HG03045 (cell line): ENCODE results near the gene RAB31.

Experiments
- ATAC-seq: cut with Tn5 transposase; IDR thresholded peaks from one replicate; pipeline ENCODE4 v1.9.1; 2021; ENCODE audit warnings: mild to moderate bottlenecking, moderate library complexity; ENCODE audit not compliant: unreplicated experiment

RAB31 gene

DNA sequence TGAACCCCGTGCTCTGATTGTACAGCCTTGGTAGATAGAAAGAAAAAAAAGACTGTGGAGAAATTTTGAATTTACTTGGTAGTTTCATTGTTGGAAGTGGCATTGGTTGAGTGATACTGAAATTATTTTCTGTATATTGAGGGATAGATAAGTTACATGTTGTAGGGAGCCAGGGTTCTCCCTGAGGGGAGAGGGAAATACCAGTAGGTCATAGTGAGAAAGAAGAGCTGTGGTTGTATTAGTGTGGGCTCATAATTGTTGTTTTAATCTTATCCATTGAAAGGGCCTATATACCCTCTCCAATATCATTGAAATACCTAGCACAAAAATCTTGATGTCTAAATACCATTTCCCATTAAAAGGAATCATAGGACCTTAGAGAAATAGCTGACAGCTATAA, 16.9 kb upstream of the RAB31 start:
- no peak for ATAC-seq

DNA sequence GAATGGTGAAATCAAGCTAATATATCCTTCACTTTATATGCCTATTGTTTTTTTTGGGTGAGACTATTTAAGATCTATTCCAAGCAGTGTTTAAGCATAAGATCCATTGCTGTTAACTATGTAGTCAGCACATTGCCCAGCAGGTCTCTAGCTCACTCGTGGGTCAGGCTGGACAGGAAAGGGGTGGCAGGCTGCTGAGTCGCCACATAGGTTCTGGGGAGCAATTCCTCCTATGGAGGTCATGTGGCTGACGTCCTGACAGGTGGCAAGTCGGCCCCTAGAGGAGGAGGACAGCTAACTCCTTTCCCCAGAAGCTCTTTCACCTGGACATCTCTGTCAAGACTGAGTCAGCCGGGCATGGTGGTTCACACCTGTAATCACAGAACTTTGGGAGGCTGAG, 13.9 kb upstream of the RAB31 start:
- ATAC-seq: no peak

DNA sequence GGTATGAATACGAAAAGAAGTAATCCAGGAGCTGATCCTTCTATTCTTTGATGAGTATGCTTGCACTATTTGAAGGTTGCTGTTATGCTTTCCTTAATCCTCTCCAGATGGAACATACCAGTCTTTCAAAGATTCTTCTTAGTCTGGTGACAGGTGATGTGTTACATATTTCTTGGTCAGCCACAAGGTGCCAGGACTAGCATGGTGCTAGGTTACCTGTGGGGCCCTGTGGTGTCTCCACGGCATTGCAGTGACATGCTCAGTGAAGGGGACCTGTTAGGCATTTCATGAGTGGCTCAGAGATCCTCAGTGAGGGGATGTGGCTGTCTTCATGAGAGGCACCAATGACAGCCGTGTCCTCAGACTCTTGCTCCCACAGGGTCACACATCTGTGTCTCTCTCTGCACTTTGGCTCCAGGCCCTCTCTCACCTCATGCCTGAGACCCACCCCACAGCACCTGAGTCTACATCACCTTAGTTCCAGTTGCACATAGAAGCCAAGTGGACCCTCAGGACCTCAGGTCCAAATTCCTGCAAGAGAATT, 13.1 kb upstream of the RAB31 start:
- ATAC-seq: no peak

DNA sequence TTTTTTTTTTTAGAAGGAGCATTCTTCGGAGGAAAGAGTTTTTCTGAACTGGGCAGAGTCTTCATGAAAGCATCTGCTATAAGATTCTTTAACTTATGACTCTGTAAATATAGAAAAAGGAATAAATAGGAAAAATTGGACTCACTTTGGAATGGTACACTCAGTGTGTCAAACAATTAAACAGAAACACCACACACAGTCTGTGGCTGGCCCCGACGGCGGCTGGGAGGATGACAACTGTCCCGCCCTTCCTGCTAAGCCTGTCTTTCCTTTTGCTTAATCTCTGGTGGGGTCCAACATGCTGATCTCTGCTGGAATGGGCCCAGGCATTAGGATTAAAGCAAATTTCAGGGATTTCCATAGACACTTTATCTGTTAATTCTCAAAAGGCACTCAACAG, 12.5 kb upstream of the RAB31 start:
- no peak for ATAC-seq

DNA sequence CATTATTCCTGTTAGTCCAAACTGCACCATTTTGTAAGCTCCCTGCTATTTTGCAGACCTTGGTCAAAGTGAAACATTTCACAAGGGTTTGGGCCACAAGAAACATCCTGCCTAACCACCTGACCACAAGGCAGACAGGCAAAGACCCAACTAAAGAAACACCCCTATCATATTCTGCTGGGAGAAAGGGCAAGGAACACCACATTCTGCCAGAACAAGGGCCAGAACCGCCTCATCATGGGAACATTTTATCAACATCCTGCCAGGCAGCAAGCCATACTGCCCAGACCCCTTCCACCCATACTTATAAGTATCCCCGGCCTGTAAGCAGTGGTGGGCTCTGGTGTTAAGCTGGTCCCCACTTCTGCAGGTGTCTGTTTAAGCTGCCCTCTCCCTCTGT, 12.0 kb upstream of the RAB31 start:
- ATAC-seq: no peak

DNA sequence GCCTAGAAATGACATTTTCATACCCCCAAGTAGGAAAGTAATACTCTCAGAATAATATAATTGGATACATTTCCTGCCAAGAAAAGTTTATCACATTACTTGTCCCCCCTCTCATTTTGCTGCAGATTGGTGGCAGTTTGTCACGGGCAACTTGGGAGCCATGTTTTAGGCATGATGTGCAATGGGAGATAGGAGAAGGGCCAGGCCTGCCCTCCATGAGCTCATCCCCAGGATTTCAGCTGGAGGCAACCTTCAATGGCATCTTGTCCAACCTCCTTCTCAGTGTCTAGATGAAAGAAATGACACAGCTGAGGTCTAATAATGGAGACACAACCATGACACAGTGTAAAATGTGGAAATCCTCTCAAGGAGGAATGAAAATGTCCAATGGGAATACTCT, 11.4 kb upstream of the RAB31 start:
- no peak for ATAC-seq

DNA sequence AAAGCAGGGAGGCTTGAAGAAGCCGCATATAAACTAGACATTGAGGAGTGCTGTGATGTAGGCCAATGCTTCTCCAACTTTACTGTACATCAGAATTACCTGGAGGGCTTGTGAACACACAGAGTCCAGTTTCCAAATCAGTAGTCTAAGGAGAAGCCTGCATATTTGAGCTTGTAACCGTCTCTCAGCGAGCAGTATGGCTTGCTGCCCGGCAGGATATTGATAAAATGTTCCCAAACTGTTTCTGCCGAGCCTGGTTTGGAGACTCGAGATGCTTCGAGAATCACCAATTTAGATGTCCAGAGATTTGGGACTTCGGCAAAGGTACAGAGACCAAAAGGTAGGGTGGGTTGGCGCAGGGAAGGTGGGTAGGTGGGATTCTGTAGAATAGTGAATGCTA, 11.0 kb upstream of the RAB31 start:
- ATAC-seq: no peak

DNA sequence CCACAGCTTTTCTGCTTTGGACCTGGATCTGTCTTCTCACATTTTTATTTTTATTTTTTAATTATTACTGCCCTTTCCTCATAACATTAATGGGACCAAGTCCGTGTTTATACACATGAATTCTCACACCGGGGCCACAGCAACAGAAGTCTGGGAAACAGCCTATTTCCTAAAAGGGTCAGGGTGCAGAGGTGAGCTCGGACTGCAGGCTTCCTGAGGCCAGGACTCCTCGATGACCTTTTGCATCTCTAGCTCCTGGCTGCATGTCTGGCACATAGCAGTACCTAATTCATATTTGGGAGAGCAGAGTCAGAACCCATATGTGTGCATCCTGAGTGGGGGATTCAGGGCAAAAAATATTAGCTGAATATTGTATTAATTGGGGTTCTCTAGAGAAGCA, 9.6 kb upstream of the RAB31 start:
- ATAC-seq: no peak

DNA sequence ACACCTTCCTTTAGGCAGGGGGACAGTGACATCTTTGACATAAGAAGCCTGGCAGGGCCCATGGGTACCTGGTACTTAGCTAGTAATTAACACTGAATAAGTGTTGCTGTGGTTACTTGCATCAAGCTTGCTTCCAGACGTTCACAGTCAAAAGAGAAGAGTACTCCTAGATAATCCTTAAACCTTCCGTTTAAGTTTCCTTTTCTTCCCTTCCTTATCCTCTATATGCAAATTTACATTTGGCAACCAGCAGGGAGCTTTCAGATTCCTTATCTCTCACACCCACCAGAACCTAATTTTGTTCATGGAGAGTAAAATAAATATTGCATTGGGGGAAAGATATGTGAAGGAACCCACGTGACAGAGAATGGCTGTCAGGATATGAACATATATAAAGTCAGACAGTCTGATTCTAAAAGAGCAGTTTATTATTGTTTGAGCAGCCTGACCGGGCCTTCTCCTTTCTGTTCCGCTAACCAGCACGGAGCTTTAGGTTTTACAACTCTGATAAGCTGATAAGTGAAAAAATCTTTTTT, 7.8 kb upstream of the RAB31 start:
- ATAC-seq: no peak

DNA sequence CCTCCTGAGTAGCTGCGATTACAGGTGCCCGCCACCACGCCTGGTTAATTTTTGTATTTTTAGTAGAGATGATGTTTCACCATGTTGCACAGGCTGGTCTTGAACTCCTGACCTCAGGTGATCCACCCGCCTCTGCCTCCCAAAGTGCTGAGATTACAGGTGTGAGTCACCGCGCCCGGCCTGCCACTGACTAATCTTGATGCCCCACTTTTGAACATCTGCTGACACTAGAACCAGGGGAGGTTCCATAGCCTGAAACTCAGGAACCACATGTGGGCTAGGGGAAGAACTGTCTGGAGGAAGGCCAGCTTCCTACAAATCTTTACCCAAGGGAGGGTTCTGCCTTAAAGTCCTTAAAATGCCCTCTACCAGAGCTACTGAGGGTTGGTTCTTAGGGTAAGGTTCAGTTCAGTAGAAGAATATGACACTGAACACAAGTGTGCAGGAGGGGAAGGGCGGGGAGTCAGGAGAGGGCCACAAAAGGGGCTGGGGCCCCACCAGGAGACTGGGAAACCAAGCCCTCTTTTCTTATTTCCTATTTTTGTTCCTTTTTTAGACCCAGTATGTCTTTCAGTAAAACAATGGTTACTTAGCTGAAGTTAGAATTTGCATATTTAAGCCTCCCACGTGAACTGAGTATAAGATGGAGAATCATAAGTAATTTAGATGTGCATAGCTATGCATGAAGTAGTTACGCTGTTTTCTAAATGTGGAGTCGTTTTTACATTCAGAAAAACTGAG, 6.3 kb upstream of the RAB31 start:
- no peak for ATAC-seq

DNA sequence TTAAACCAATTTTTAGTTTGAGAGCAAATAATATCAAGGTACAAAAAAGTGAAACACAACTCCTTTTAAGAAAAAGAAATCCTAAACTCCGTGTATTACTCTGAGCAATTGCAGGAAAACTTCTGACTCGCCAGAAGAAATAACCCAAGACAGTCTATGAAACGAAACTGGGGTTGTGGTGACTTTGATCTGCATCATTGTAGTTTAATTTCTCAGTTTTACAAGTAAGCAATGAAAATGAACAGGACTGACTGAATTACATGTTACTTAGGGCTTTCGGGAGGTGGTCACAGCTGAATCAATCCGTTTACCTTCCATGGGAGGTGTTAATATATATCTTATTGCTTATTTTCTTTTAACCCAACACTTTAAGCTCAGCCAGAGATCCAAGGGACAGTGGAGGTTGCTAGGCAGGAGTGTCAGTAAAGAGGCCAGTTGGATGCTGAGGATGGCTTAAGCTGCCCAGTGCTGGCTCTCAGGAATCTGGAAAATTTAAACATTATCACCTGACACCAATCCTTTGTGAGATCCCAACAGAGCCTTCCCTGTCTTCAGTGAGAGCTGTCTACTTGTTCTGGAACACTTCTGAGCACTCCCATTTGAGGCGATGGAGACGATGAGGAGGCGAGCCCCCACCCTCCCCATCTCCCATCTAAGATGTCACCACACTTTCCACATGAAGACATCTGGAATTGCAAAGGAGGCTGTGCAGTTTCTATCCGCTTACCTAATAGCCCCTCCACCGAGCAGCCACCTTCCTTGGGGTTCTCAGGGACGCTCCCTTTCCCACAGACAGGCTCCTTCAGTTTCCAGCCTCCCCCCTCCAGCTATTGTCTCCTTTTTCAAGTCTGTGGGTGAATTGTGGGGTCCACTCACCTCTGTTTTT, 3.6 kb upstream of the RAB31 start:
- ATAC-seq: no peak

DNA sequence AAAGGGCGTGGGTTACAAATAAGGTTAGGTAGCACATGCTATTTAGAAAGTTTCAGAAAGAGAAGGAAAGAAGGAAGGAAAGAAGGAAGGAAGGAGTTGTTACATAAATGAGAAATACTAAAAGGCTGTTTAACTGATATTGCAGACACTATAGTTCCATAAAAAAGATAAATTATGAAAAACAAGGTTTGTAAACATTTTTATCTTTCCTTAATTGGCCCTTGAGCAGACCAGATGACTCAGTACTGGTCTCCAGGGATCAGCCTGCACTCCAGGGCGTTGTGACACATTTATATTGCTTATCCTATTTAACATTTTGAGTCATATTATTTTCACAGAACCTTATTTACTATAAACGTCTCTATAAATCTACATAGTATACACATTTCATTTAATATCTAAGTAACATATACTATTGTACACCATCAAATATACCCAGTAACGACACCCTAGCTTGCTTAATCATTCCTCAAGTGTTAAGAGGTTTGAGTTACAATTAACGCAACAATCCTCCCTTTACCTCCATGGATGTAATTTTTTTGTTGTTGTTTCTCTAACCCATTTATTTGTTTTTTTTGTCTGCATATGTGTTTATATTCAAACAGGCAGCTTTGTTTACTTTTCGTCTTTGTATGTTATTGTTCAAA, 2.8 kb upstream of the RAB31 start:
- ATAC-seq: no peak

DNA sequence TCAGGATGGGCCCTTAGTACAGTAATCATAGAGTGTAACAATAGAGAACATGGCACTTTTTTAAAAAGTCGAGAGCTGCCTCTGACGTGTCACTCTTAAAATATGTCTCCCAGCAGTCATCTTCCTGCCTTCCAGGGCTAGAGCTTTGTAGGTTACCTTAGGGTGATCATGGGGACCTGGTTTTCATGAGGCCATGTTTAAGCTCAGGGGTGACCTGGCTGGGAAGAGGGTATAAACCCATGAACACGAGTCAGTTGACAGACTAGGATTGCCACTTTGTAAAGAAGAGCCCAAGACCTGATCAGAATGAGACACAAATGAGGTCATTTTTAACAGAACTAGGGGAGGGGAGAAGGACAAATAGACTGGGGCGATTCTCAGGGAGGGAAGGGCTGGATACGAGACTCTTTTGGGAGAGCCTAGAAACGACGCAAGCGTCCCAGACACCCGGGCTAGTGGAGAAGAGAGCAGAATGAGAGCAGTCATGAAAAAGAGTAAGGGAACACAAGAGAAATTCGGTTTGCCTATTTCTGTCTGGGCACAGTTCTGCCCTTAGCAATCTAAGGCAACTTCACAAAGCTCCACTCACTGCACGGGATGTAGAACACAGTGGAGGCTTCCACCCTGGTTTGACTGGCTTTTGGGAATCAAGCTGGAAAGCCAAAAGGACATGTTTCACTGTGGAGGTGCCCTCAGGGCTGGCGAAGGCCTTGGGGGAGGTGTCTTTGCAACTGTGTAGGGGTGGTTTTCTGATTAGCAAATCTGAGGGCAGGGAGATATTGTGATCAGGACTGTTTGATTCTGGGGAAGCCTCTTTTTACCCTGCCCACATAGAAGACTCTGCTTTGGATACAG, 1.8 kb upstream of the RAB31 start:
- no peak for ATAC-seq

DNA sequence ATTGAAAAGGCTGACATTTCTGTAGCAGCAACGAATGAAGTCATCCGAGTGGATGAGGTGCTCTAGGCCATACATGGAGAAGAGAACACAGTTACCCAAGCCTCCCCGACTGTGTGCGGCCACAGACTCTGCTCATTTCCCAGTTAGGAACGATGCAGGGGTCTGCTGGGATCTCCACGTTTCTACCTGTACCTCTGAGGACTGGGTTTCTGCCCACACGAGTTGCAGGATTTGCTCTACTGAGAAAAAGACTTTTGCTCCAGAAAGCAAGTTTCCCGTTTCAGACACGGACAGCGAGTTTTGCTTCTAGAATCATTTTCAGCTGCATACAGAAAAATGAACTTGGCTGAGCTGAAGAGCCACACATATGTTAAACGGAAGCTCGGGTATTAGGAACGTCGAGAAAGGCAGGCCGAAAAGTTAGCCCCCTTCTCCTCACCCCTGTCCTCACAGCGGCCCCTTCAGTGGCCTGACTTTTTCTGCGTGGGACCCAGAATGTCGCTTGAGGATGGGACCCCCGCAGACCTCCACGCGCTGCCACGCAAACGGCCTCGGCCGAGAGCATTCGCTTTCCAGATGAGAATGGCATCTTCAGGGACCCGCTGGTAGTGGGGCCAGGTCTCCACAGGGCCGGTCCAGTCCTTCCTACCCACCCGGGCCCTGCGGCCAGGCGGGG, 582 bp upstream of the RAB31 start:
- ATAC-seq: no peak

DNA sequence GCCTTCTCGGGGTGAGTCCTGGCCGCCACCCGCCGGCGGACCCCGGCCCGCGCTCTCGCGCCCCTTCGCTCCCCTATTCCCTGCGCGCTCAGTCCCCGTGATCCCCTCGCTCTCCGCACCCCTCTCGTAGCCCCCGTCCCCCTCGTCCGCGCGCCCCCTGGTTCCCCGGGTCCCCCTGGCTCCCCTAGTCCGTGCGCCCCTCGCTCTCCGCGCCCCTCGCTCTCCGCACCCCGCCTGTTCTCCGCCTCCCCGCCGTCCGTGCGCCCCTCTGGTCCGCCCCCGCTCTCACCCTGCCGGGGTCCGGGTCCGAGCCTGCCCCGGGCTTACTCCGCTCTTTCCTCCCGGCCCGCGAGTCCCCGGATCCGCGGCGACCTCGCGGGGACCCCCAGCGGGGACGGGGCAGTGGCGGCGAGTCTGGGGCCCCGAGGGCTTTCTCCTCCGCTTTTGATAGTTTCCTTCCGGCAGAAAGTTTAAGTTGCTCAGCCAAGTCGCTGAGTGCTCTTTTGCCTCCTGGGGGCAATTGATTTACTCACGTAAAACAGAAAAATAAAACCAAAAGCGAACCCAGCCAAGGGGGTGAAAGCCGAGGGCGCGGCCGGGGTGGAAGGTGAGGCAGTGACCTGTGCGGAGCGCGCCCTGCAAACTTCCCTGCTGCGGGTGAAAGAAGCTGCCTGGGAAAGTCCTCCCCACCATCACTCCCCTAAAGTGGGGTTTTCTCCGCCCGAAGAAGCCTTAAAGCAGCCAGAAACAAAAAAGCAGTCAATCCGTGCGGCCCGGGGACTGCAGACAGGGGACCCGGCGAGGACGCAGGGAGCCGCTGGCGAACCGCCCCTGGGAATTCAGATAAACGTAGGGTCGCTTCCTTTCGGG, 568 bp downstream of the RAB31 start:
- no peak for ATAC-seq

DNA sequence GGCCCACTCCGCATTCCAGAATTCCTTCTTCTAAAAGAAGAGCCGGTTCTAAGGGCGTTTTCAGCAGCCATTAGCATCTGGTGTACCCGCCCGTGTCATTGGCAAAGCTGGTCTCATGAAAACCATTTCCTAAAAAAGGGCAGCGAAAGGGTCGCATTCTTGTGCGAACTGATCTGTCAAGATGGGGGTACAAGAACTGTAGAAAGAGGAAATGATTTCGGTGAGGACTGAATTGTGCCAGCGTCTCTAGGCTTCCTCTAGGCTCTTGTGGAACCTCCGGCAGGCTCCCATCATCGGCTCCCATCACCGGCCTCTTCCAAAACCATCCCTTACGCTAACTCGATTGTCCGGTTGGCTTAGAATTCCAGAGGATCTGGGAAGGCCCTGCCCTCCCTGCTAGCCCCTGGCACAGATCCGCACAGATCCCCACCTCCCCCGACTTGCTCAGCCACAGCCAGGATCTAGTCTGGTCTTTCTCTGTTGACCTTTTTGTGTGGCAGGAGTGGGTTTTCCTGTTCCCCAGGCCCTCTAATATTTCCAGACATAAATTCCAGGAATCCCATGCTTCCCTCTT, 1.3 kb downstream of the RAB31 start:
- ATAC-seq: no peak

DNA sequence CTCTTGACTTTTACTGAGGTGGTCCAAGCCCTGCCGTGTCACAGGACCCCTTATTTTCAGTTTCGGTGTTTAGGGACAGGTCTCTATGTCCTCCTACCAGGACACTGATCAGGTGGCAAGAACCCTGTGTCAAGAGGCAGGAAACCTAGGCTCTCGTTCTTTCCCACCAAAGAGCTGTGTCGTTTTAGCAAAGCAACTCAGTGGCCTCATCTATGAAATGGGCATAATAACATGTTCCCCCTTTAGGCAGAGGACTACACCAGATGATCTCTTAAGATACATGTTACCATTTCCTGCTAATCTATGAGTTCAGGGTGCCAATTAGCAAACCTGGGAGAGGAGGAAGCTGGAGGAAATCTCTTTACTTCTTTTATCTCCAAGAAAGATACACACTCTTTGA, 1.9 kb downstream of the RAB31 start:
- ATAC-seq: no peak

DNA sequence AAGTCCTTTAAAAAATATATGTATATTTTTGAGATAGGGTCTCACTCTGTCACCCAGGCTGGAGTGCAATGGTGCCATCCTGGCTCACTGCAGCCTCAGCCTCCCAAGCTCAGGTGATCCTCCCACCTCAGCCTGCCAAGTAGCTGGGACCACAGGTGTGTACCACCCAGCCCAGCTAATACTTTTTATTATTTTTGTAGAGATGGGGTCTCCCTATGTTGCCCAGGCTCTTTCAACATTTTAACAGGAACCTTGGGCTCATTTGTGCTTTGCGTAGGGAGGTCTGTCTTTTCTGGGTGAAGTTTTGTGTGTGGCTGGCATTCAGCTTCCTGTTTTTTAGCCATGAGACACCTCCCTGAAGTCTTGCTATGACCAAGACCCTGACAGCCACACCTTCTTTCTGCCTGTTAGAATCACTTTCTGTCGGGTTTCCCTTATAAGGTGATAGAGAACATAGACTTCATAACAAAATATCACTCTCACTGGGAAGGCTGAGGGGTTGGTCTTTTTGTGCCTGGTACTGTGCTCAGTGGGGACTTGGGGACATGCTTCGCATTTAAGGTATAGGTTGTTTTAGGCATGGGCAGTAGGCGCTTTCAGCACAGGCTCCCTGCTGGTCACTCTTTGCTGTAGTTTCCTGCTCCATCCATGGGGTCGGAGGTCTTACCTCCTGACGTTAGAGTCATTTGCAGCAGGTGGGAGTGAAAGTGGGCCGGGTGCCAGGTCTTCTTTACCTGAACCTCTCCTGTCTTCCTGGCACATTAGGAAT, 3.4 kb downstream of the RAB31 start:
- peak; percentile 60 for ATAC-seq
